NB4 (cell line): ENCODE results near the gene CLASRP.
A peak's percentile ranks its signal among the peaks of the same experiment; 100 is the strongest.

ENCODE experiments used
- DNase-seq: peaks from one replicate; pipeline ENCODE4 v3.0.0; 2010; ENCODE audit warnings: low read depth
- H3K4me3 ChIP-seq: one replicate; pipeline ENCODE4 v1.5.1; 2011; ENCODE audit warnings: mild to moderate bottlenecking, low read depth, low read length, moderate library complexity
- CTCF ChIP-seq: IDR thresholded peaks from one replicate; pipeline ENCODE4 v1.5.1; 2012; ENCODE audit warnings: low read depth, low read length
- MAX ChIP-seq: IDR thresholded peaks from 2 replicates; pipeline ENCODE4 v1.6.1; 2011; ENCODE audit warnings: low read depth, low read length
- MYC ChIP-seq: IDR thresholded peaks from 2 replicates; pipeline ENCODE4 v1.6.1; 2011; ENCODE audit warnings: low read depth, low read length
- POLR2A ChIP-seq: IDR thresholded peaks from 2 replicates; pipeline ENCODE4 v1.6.1; 2011; ENCODE audit warnings: mild to moderate bottlenecking; ENCODE audit not compliant: insufficient read length; ENCODE audit errors: extremely low read depth

Gene CLASRP

GRCh38 chr19:45051929-45052579, 13.2 kb downstream of the CLASRP start:
- no peak for DNase-seq
- no peak overlapping the region for H3K4me3 ChIP-seq
- TF ChIP-seq CTCF (no peak), MAX (no peak), POLR2A (no peak)

GRCh38 chr19:45056831-45057230, 18.0 kb downstream of the CLASRP start:
- no peak overlapping the region for H3K4me3 ChIP-seq
- TF ChIP-seq MAX (no peak), POLR2A (no peak), CTCF (no peak), MYC (no peak)
- DNase-seq = no peak

- DNase-seq = no peak
- TF ChIP-seq MYC = no peak
- no peak for TF ChIP-seq POLR2A
- TF ChIP-seq MAX = no peak
- TF ChIP-seq CTCF = no peak
- H3K4me3 ChIP-seq = no peak overlapping the region
Observed at GRCh38 chr19:45057444-45057843, 18.6 kb downstream of the CLASRP start.

- DNase-seq = no peak
- H3K4me3 ChIP-seq = no peak overlapping the region
- TF ChIP-seq MYC (no peak), CTCF (no peak), POLR2A (no peak), MAX (no peak)
Observed at GRCh38 chr19:45058622-45059159, 19.8 kb downstream of the CLASRP start.

- TF ChIP-seq POLR2A (no peak), MYC (no peak), MAX (no peak), CTCF (peak; percentile 59)
- DNase-seq = peak; percentile 75
- H3K4me3 ChIP-seq = no peak overlapping the region
Observed at GRCh38 chr19:45059258-45059965, 20.6 kb downstream of the CLASRP start.
